ENCODE results near the gene RNU1-1. TPM values are rescaled to one million over a fixed set of nuclear protein-coding genes. Genes with fewer than 3 reads are reported as not detected.
"Not testable (repeated sequence)": the region's sequence is repeated elsewhere in the genome, so short reads cannot be mapped to it uniquely, and the experiment has no call there.

The RNU1-1 gene
- total and polyA plus RNA-seq, 2 donors, result under 0.01 TPM; not detected in 1

DNA sequence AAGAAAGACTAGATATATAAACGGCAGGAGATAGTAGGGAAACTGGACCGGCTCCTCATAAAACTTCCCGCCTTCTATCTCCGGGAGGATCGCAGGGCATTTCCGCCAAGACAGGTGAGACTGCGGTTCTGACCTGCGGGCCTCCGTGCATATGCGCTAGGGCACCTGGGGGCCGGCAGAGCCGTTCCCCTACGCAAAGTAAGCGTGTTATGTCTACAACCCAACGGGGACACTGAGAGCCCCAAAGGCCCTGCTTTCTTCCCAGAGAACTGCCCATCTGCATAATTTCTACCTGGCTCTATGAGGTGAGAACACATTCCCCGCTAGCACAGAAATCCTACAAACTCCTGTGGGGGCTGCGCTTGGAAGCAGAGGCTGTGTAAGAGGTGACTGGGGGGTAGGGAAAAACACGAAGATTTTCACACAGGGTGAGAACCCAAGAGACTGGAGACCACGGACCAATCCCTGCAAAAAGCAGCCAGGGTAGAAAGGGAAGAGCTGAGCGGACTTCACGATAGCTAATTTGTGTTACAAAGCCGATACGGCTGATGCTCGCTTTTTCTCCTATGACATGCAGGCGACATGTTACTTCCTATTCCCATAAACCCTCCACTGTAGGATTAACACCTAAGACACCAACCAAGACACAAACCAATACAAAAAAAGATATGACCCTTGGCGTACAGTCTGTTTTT is 526 bp downstream of the RNU1-1 start:
- H3K36me3 ChIP-seq (ENCODE audit: insufficient read depth); H3K4me1 ChIP-seq (ENCODE audit: insufficient read depth); H3K4me3 ChIP-seq (ENCODE audit: low read depth, low read length): not testable (repeated sequence)
- DNase-seq (ENCODE audit: extremely low spot score), result peak; percentile 84
- 9% methylated on average over 25 of the region's 26 CpGs for WGBS
- H3K27ac ChIP-seq (ENCODE audit: low read depth), result peak overlapping the region; percentile 67

- H3K27ac ChIP-seq (ENCODE audit: low read depth); H3K4me1 ChIP-seq (ENCODE audit: insufficient read depth); H3K4me3 ChIP-seq (ENCODE audit: low read depth, low read length); H3K36me3 ChIP-seq (ENCODE audit: insufficient read depth); DNase-seq (ENCODE audit: extremely low spot score): not testable (repeated sequence)
- WGBS, result 71% methylated on average over 13 of the region's 15 CpGs
Observed at GRCh38 chr1:16512624-16513411, 1.3 kb downstream of the RNU1-1 start.

DNA sequence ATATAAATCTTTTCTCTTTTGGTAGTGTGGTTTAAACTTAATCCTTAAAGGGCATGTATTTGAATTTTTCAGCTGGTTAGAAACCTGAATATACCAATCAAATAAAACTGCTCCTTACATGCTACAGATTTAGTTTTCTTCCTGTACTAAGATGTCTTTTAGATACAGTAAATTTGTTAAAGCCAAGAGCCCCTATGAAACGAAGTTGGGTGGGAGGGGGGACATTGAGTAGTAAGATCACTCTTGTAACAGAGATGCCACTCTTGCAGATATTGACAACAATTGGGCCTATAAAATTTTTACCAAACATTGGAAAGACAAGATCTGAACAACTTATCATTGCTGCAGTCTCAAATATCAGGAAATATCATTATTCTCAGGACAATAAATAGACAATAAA is 2.2 kb downstream of the RNU1-1 start:
- not testable (repeated sequence) for H3K4me3 ChIP-seq (ENCODE audit: low read depth, low read length); DNase-seq (ENCODE audit: extremely low spot score); H3K4me1 ChIP-seq (ENCODE audit: insufficient read depth); H3K36me3 ChIP-seq (ENCODE audit: insufficient read depth); H3K27ac ChIP-seq (ENCODE audit: low read depth)
- WGBS, result 50% methylated on average over 1 of the region's 1 CpG

- not testable (repeated sequence) for H3K36me3 ChIP-seq (ENCODE audit: insufficient read depth); H3K4me1 ChIP-seq (ENCODE audit: insufficient read depth); DNase-seq (ENCODE audit: extremely low spot score); H3K4me3 ChIP-seq (ENCODE audit: low read depth, low read length); H3K27ac ChIP-seq (ENCODE audit: low read depth)
- 79% methylated on average over 8 of the region's 8 CpGs for WGBS
Observed at GRCh38 chr1:16508861-16509445, 5.1 kb downstream of the RNU1-1 start.

- WGBS, result 56% methylated on average over 15 of the region's 15 CpGs
- not testable (repeated sequence) for H3K36me3 ChIP-seq (ENCODE audit: insufficient read depth); DNase-seq (ENCODE audit: extremely low spot score); H3K4me3 ChIP-seq (ENCODE audit: low read depth, low read length); H3K4me1 ChIP-seq (ENCODE audit: insufficient read depth); H3K27ac ChIP-seq (ENCODE audit: low read depth)
Observed at GRCh38 chr1:16506364-16507136, 7.5 kb downstream of the RNU1-1 start.

DNA sequence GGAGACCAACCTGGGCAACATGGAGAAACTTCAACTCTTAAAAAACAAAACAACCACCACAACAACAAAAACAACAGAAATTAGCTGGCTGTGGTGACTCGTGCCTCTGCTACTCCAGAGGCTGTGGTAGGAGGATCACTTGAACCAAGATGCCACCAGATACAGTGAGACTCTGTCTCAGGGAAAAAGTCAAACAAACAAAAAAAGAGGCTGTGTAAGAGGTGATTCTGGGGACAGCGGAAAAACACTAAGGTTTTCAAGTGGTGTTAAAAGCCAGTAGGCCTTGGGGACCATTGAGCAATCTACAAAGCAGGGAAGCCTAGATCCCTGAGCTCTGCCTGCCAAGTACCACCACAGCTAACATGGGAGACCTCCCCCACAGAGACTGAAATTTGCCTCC is 8.2 kb downstream of the RNU1-1 start:
- H3K36me3 ChIP-seq (ENCODE audit: insufficient read depth); H3K27ac ChIP-seq (ENCODE audit: low read depth); H3K4me3 ChIP-seq (ENCODE audit: low read depth, low read length); DNase-seq (ENCODE audit: extremely low spot score); H3K4me1 ChIP-seq (ENCODE audit: insufficient read depth): not testable (repeated sequence)
- WGBS, result 95% methylated on average over 2 of the region's 2 CpGs

- H3K4me3 ChIP-seq (ENCODE audit: low read depth, low read length), result no peak overlapping the region
- H3K4me1 ChIP-seq (ENCODE audit: insufficient read depth), result no peaks in the 10 kb centered on the region
- no peaks in the 10 kb centered on the region for H3K36me3 ChIP-seq (ENCODE audit: insufficient read depth)
- WGBS, result 75% methylated on average over 2 of the region's 2 CpGs
- no peak overlapping the region for H3K27ac ChIP-seq (ENCODE audit: low read depth)
- DNase-seq (ENCODE audit: extremely low spot score), result no peak
Observed at GRCh38 chr1:16503494-16503893, 10.6 kb downstream of the RNU1-1 start.

DNA sequence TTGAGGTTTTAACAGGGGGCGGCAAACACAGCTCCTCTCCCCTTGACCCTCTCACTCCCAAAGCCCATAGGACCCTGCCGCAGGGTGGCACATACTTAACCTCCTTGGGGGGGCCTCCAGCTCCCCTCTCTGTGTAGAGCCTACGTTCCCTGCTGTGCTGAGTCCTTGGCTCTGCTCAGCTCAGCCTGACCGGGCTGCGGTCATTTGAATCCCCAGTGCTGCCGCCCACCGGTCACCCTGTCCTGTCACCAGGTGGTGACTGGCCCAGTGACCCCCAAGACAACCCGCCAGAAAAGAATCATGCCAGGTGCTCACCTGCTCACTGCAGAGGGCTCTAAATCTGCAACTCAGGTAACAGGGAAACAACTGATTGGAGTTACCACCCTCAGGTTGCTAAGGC is 12.6 kb downstream of the RNU1-1 start:
- H3K4me1 ChIP-seq (ENCODE audit: insufficient read depth); DNase-seq (ENCODE audit: extremely low spot score); H3K4me3 ChIP-seq (ENCODE audit: low read depth, low read length); H3K27ac ChIP-seq (ENCODE audit: low read depth); H3K36me3 ChIP-seq (ENCODE audit: insufficient read depth): not testable (repeated sequence)
- 77% methylated on average over 8 of the region's 8 CpGs for WGBS

GRCh38 chr1:16500975-16501374 is 13.1 kb downstream of the RNU1-1 start:
- H3K4me3 ChIP-seq (ENCODE audit: low read depth, low read length); H3K4me1 ChIP-seq (ENCODE audit: insufficient read depth); H3K27ac ChIP-seq (ENCODE audit: low read depth); H3K36me3 ChIP-seq (ENCODE audit: insufficient read depth); DNase-seq (ENCODE audit: extremely low spot score): not testable (repeated sequence)
- WGBS, result 90% methylated on average over 5 of the region's 5 CpGs

- H3K4me3 ChIP-seq (ENCODE audit: low read depth, low read length); H3K4me1 ChIP-seq (ENCODE audit: insufficient read depth); H3K27ac ChIP-seq (ENCODE audit: low read depth); H3K36me3 ChIP-seq (ENCODE audit: insufficient read depth); DNase-seq (ENCODE audit: extremely low spot score): not testable (repeated sequence)
- WGBS, result 91% methylated on average over 11 of the region's 11 CpGs
Observed at GRCh38 chr1:16500466-16500865, 13.6 kb downstream of the RNU1-1 start.

DNA sequence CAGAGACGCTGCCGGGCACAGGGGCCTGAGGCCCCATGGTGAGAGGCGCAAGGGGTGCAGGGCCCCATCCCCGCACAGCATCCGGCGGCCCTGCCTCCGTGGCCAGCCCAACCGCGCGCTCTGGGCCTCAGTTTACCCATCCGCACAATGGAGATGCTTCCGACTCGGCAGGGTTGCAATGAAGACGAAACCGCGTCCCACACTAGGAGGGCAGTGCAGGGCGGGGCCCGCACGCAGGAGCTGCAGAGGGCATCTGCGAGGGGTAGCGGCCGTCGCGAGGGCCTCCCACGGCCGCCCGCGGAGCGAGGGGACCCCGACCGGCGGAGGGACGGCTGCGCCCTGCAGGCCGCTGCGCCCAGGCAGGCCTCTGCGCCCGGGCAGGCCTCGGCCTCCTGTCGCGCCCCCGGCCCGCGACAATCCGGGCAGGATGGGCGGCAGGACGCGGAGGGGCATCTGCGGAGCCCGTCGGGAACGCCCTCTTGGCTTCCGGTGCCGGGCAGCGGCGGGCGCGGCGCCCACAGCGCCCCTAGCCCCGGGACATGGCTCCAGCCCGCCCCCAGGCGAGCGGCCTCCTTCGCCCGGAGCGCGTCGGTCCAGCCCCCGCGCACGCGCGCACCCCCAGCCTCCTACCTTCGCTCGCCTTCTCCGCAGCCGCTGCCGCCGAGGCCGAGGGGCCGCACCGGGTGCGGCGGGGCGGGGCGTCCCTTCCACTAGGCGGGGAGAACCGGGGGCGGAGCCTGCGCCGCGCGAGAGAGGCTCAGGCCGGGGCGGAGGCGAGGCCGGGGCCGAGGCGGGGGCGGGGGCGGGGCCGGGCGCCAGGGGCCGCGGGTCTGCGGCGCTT is 15.3 kb downstream of the RNU1-1 start:
- Histone ChIP-seq H3K4me3 (ENCODE audit: low read depth, low read length) (peak overlapping the region; percentile 86), H3K27ac (ENCODE audit: low read depth) (peak overlapping the region; percentile 54), H3K36me3 (ENCODE audit: insufficient read depth) (no peaks in the 10 kb centered on the region), H3K4me1 (ENCODE audit: insufficient read depth) (no peaks in the 10 kb centered on the region)
- peak; percentile 73 for DNase-seq (ENCODE audit: extremely low spot score)
- WGBS, result under 1% methylated on average over 108 of the region's 108 CpGs

- not testable (repeated sequence) for H3K4me1 ChIP-seq (ENCODE audit: insufficient read depth); H3K27ac ChIP-seq (ENCODE audit: low read depth); H3K36me3 ChIP-seq (ENCODE audit: insufficient read depth); H3K4me3 ChIP-seq (ENCODE audit: low read depth, low read length); DNase-seq (ENCODE audit: extremely low spot score)
- 27% methylated on average over 10 of the region's 10 CpGs for WGBS
Observed at GRCh38 chr1:16498047-16498446, 16.0 kb downstream of the RNU1-1 start.

- not testable (repeated sequence) for H3K4me1 ChIP-seq (ENCODE audit: insufficient read depth); H3K4me3 ChIP-seq (ENCODE audit: low read depth, low read length); H3K36me3 ChIP-seq (ENCODE audit: insufficient read depth); H3K27ac ChIP-seq (ENCODE audit: low read depth); DNase-seq (ENCODE audit: extremely low spot score)
- WGBS, result 85% methylated on average over 5 of the region's 5 CpGs
Observed at GRCh38 chr1:16497474-16497904, 16.6 kb downstream of the RNU1-1 start.
